Pons (tissue), 1 donor: ENCODE data around the gene INIP.

Source experiments
- DNase-seq: peaks from one replicate; pipeline ENCODE4 v3.0.0-alpha.2; 2016; ENCODE audit warnings: low spot score

Gene INIP

DNA sequence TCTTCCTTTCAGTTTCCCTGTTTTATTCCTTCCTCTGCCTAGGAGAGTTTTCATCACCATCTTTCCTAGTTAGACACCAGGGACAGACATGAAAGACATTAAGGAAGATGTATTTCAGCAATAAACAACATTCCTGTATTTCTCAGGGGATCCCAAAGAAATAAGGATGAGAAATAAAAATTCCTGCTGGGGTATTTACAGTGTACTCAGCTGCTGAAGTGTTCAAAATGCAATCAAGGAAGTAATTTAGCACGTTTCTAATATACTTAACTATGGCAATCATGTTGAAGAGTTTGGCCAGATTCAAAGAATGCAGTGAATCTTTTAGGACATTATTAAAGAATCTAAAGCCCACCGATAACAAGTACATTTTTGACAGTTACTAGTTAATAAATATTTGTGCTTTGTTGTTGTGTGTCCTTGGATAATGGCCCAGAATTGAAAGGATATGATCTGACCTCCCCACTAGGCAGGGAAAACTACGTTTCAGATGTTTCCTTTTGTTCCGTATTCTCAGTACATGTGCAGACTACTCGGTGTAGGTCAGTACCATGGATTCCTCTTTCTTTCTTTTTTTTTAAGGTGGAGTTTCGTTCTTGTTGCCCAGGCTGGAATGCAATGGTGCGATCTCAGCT, 46.8 kb downstream of the INIP start:
- DNase-seq, result no peak

DNA sequence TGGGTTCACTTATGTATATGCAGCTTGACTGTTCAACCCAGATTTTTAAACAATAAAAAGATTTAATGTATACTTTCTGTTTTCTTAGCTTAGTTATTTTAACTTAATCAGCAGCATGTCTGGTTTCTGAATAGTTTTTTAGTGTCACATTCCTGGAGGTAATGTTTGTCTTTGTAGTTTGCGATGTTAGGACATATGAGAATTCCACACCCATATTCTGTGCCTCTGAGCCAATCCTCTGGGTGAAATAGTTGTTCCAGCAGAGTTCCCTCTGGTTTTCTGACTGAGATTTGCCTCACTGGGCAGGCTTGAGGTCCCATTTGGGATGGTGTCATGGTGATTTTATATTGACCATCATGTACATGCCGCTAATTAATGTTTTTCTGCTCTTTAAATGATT, 48.6 kb downstream of the INIP start:
- no peak for DNase-seq

DNA sequence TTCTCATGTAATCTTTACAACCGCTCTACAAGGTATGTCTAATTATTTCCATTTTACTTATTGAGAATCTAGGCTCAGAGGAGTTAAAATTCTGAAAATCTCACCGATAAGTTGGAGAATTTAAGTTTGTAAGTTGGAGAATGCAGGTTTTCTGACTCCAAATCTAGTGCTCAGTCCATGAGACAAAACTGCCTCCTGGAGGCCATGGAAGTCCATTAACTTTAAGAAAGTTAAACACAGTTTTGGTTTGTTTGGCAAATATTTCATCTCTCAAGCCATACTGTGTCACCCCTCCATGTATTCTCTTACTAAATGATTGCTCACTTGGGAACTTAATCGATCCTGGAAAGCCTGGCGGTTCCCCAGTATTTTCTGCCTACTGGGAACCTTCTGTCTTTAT, 52.6 kb downstream of the INIP start:
- DNase-seq, result peak; percentile 9

DNA sequence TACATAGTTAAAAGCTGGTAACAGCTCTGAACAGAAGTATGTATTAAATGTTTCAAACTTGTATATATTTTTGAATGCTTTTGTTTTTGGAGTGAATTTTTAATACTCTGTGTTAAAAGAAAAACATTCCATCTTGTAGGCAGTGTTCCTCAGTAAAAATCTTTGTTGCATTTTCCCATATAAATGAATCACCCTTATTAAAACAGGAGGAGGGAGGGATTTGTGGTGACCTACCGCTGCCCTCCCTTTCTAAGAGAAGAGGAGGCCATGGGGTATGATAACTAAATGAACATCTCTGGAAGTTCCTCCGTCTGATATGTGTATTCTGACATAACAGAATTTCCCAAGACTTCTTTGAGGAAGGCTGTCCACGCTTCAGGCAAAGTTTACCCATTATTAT, 53.4 kb downstream of the INIP start:
- DNase-seq, result no peak

DNA sequence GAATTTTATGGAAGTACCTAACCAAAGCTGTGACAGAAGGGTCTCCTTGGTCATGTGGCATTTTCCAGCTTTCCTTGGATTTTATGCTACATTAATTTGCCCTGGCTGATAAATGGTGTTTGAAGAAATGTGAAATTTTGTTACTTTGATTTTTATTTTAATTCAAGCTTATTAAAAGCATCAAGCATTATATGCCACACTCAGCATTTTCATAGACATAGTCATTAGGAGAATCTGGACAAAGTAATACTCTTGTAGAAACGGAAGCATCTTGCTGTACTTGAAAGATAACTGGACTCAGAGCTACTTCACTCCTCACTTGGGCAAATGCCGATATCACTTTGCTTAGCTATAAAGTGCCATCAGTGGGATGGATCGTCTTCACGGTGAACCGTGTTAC, 54.2 kb downstream of the INIP start:
- no peak for DNase-seq

DNA sequence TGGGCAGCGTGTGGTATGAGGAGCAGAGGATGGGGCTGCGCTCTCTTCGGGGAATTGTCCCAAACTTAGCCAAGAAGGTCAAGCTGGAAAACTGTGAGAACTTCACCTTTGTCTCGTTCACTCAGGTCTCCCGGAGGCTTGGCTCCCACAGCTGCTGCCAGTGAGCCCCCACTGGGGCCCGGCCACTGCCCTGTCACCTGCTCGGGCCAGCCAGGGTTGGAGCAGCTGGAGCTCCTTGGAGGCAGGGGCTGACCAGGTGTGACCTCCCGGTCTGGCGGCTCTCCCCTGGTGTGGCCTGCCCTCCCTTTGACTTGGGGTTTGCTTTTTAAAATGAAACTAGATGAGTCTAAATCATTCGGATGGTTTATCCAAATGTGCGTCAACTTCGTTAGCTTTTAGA, 58.0 kb downstream of the INIP start:
- no peak for DNase-seq

DNA sequence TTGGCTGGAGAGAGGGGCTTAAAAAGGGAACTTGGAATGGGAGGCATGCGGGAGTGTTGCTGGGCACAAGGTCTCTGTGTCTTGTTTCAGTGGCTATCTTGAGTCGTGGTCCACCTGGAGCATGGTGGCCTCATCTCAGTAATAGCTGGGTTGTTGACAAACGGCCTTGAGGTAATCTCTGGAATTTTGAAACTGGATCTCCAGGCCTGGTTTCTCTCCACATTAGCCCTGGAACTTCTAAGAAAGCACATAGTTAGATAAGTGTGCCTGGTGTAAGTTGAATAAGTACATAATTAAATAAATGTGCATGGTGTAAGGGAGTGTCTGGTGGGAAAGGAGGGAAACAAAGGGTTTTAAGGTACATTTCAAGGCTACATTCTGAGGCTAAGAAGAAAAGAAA, 62.2 kb downstream of the INIP start:
- DNase-seq, result no peak

DNA sequence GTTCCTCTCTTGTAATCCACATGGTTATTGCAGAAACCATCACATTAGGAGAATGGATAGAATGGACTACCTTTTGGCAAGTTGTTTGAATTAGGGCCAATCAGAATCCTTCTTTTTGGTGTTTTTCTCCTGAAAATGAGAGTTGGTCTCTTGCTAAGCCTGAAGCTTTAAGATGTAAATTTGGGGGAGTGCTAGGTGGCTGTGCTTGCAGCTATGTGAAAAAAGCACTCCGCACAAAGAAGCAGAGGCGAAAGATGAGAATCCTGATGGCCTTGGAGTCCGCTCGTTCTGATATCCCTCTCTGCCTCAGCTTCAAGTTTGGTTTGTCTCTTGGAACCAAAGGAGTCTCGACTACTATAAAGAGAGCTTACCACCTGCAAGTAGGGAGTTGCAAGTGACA, 63.6 kb downstream of the INIP start:
- DNase-seq, result no peak

DNA sequence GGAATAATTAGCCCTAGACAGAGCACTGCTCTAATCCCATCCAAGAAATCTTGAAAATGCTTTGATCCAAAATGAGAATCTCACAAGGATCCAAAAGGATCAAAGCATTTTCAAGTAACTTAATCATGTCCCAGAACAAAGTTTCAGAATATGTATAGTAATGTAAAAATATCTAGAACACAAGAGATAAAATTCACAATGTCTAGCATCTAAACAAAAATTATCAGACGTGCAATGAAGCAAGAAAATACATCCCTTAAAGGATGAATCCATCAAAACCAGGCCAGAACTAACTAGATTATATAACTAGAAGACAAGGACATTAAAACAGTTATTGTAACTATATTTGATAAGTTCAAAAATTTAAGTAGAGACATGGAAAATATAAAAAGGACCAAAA, 69.3 kb downstream of the INIP start:
- DNase-seq, result no peak

DNA sequence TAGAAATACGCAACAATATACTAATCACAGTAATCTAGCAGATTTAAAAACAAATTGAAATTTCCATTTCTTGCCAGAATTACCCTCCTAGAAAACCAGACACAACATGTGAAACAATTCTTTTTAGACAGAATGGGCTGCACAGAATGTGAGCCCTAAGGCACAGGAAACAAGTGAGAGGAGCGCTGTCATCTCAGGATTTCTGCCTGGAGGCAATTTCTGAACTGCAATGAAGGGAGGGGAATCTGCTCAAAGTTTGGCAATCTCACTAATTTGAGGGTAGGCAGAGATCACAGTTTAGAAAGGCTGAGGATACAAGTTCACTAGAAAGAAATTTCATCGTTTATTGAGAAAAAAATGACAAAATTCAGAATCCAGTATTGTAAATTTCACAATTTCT, 70.3 kb downstream of the INIP start:
- DNase-seq, result no peak

DNA sequence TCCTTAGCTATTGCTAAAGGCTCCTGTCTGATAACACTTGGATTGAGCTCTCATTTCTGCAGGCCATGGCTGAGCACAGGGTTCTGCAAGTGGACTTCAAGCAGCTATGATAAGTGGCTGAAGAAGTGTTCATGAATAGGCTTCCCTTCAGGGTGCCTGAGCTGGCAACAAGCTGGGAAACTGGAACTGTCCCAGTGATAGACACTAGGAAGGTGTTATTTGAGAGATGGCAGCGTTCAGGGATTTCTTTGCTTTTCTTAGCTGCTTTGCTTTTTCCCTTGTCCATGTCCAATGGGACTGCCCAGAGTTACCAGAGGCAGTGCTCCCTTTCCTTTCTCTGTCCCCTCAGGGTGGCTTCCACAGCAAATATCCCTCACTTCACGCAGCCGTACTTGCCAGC, 75.8 kb downstream of the INIP start:
- no peak for DNase-seq

DNA sequence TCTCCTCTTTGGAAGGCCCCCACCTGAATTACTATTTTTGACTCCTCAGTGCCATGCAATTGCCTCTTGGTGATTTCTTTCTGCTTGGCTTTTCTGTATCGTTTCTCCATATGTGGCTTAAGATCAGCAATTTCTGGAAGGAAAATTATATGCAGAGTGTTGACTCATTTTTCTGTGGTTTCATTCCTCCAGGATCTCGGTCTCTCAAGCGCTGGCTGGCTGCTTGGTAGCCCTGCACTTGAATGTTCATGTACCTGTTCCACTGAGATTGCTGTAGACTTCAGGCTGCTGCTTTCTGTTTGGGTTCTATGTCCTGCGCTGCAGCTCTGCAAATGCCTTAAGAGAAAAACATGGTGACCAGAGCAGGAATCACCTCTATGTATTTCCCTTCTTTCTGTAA, 77.6 kb downstream of the INIP start:
- no peak for DNase-seq
